IMR-90 (cell line): ENCODE measurements around the gene TRIP6. TPM values are rescaled to one million over a fixed set of nuclear protein-coding genes. Genes with fewer than 3 reads are reported as not detected.

Experiments used
- ATAC-seq: fragments of 200-7000 bp; cut with Tn5 transposase; 2 replicates; pipeline ENCODE4 v1.9.1; 2020; ENCODE audit warnings: low read depth, mild to moderate bottlenecking, moderate library complexity
- BruUV-seq: library from RNA; stranded (reverse); fragments of 400-500 nt; replicated peaks from 2 replicates; lab custom pipeline; 2021; lab: Mats Ljungman, UMichigan
- CTCF ChIA-PET: fragments of 300-600 bp; formaldehyde crosslinking; extraction: SDS; loops from one replicate; lab custom pipeline; 2021; ENCODE audit warnings: antibody characterized with exemption; lab: Yijun Ruan, JAX
- POLR2A ChIA-PET: fragments of 300-600 bp; sonication (Branson Sonifier 250); formaldehyde crosslinking; loops from one replicate; lab custom pipeline; 2022; ENCODE audit warnings: antibody characterized with exemption; ENCODE audit not compliant: unreplicated experiment; lab: Charles Lee
- DNase-seq: peaks from one replicate; pipeline ENCODE4 v3.0.0; 2013
- H2AFZ ChIP-seq: replicated peaks from 2 replicates; pipeline ENCODE3; 2013; ENCODE audit warnings: low read length, mild to moderate bottlenecking; ENCODE audit not compliant: poor library complexity
- H2AK5ac ChIP-seq: 2 replicates; pipeline ENCODE4 v1.6.1; 2013; ENCODE audit warnings: low read depth, low read length, inconsistent platforms
- H2AK9ac ChIP-seq: replicated peaks from 2 replicates; pipeline ENCODE3; 2013; ENCODE audit warnings: mild to moderate bottlenecking, low read depth, low read length, moderate library complexity; ENCODE audit not compliant: poor library complexity
- H2BK120ac ChIP-seq: 2 replicates; pipeline ENCODE4 v1.6.1; 2013; ENCODE audit warnings: low read depth, low read length, inconsistent platforms
- H2BK15ac ChIP-seq: 3 replicates; pipeline ENCODE4 v1.6.1; 2013; ENCODE audit warnings: low read depth, low read length, inconsistent platforms
- H2BK20ac ChIP-seq: 2 replicates; pipeline ENCODE4 v1.6.1; 2013; ENCODE audit warnings: low read depth, mild to moderate bottlenecking, inconsistent platforms, low read length, moderate library complexity
- H2BK5ac ChIP-seq: 2 replicates; pipeline ENCODE4 v1.6.1; 2013; ENCODE audit warnings: mild to moderate bottlenecking, low read depth, low read length, inconsistent platforms; ENCODE audit not compliant: poor library complexity, severe bottlenecking
- H3K14ac ChIP-seq: replicated peaks from 2 replicates; pipeline ENCODE4 v1.6.1; 2013; ENCODE audit warnings: low read depth, low read length, inconsistent platforms
- H3K18ac ChIP-seq: 2 replicates; pipeline ENCODE4 v1.6.1; 2013; ENCODE audit warnings: low read depth, low read length, control low read depth
- H3K23ac ChIP-seq: 2 replicates; pipeline ENCODE4 v1.6.1; 2013; ENCODE audit warnings: low read depth, low read length, inconsistent platforms
- H3K27ac ChIP-seq: 2 replicates; pipeline ENCODE4 v1.5.1; 2013; ENCODE audit warnings: mild to moderate bottlenecking, control low read depth, low read length; ENCODE audit not compliant: insufficient read depth
- H3K27me3 ChIP-seq: 2 replicates; pipeline ENCODE4 v1.6.1; 2013; ENCODE audit warnings: low read length; ENCODE audit not compliant: control insufficient read depth, insufficient read depth
- H3K36me3 ChIP-seq: 2 replicates; pipeline ENCODE4 v1.6.1; 2013; ENCODE audit warnings: low read length, mixed read lengths; ENCODE audit not compliant: control insufficient read depth, insufficient read depth
- H3K4ac ChIP-seq: 2 replicates; pipeline ENCODE4 v1.6.1; 2013; ENCODE audit warnings: low read depth, low read length, inconsistent platforms
- H3K4me1 ChIP-seq: 2 replicates; pipeline ENCODE4 v1.6.1; 2013; ENCODE audit warnings: low read length, mixed read lengths; ENCODE audit not compliant: control insufficient read depth, insufficient read depth
- H3K4me2 ChIP-seq: 2 replicates; pipeline ENCODE4 v1.6.1; 2013; ENCODE audit warnings: low read depth, mild to moderate bottlenecking, control low read depth, low read length, moderate library complexity
- H3K4me3 ChIP-seq: 2 replicates; pipeline ENCODE4 v1.5.1; 2013; ENCODE audit warnings: low read depth, mild to moderate bottlenecking, control low read depth, low read length, moderate library complexity; ENCODE audit not compliant: insufficient read depth
- H3K56ac ChIP-seq: 2 replicates; pipeline ENCODE4 v1.6.1; 2013; ENCODE audit warnings: low read length, inconsistent platforms; ENCODE audit not compliant: insufficient read depth; ENCODE audit errors: extremely low read depth
- H3K79me1 ChIP-seq, 2 experiments: 2 replicates each; pipeline ENCODE4 v1.6.1; 2013; ENCODE audit warnings: low read length in 2 of 2, inconsistent platforms in 1 of 2, low read depth in 1 of 2
- H3K9ac ChIP-seq: 2 replicates; pipeline ENCODE4 v1.6.1; 2013; ENCODE audit warnings: low read depth, low read length, control low read depth
- H3K9me1 ChIP-seq: 2 replicates; pipeline ENCODE4 v1.6.1; 2013; ENCODE audit warnings: low read length, inconsistent platforms; ENCODE audit not compliant: insufficient read depth
- H3K9me3 ChIP-seq: 2 replicates; pipeline ENCODE4 v1.6.1; 2013; ENCODE audit warnings: low read length; ENCODE audit not compliant: control insufficient read depth, insufficient read depth
- H4K20me1 ChIP-seq: 2 replicates; pipeline ENCODE4 v1.6.1; 2013; ENCODE audit warnings: low read length, inconsistent platforms; ENCODE audit not compliant: insufficient read depth
- H4K5ac ChIP-seq: 2 replicates; pipeline ENCODE4 v1.6.1; 2013; ENCODE audit warnings: mild to moderate bottlenecking, low read depth, low read length, control low read depth
- H4K8ac ChIP-seq, 2 experiments: 2 replicates each; pipeline ENCODE4 v1.6.1; 2013; ENCODE audit warnings: low read depth in 2 of 2, low read length in 2 of 2, control low read depth in 1 of 2, inconsistent platforms in 1 of 2
- H4K91ac ChIP-seq: 2 replicates; pipeline ENCODE4 v1.6.1; 2013; ENCODE audit warnings: low read depth, low read length, inconsistent platforms; ENCODE audit not compliant: insufficient read depth
- BHLHE40 ChIP-seq: fragments of 150-350 bp; IDR thresholded peaks from 2 replicates; pipeline ENCODE4 v1.6.1; 2016; ENCODE audit warnings: mild to moderate bottlenecking, low read depth, low read length
- CEBPB ChIP-seq: IDR thresholded peaks from 2 replicates; pipeline ENCODE4 v1.6.1; 2012; ENCODE audit warnings: low read depth, low read length, improper control_type of control experiment
- FOS ChIP-seq: fragments of 150-350 bp; IDR thresholded peaks from 2 replicates; pipeline ENCODE4 v1.6.1; 2016; ENCODE audit warnings: low read depth, low read length
- MXI1 ChIP-seq: IDR thresholded peaks from 2 replicates; pipeline ENCODE4 v1.6.1; 2012; ENCODE audit warnings: low read depth, mild to moderate bottlenecking, low read length, moderate library complexity, borderline replicate concordance
- POLR2A ChIP-seq: IDR thresholded peaks from 2 replicates; pipeline ENCODE4 v1.6.1; 2012; ENCODE audit warnings: mild to moderate bottlenecking, low read depth, low read length
- RAD21 ChIP-seq: IDR thresholded peaks from 2 replicates; pipeline ENCODE4 v1.6.1; 2012; ENCODE audit warnings: low read length, improper control_type of control experiment
- SMC3 ChIP-seq: fragments of 150-350 bp; IDR thresholded peaks from 2 replicates; pipeline ENCODE4 v1.6.1; 2016; ENCODE audit warnings: low read depth, mild to moderate bottlenecking, antibody characterized with exemption, low read length, moderate library complexity
- USF2 ChIP-seq: fragments of 150-350 bp; IDR thresholded peaks from 2 replicates; pipeline ENCODE4 v1.6.1; 2017; ENCODE audit warnings: mild to moderate bottlenecking, antibody characterized with exemption, low read length, low read depth
- dilution Hi-C: fragments of 300-500 bp; cut with HindIII; formaldehyde crosslinking; loops from one replicate; pipeline ENCODE4 v1.14.3; 2018; ENCODE audit warnings: low sequenced_read_pairs; ENCODE audit not compliant: unreplicated experiment
- in situ Hi-C: fragments of 300-500 bp; cut with MboI; formaldehyde crosslinking; loops from 3 replicates; pipeline ENCODE4 v1.14.3; 2019; ENCODE audit warnings: low sequenced_read_pairs, inconsistent platforms, mixed read lengths
- intact Hi-C: fragments of 100-400 bp; cut with micrococcal nuclease; formaldehyde crosslinking; loops from 2 replicates; pipeline ENCODE4 v1.10.0; 2022
- microRNA-seq, 2 experiments: library from miRNA; stranded (forward) in 1 of 2; unstranded in 1 of 2; fragments of 10-50 nt in 1 of 2; fragments of <30 nt in 1 of 2; gene quantifications in 1 of 2; microRNA quantifications in 1 of 2; one replicate each; pipeline versions ENCODE3 to v1.1.0; 2013 to 2020; ENCODE audit not compliant: insufficient read depth in 1 of 2, insufficient read length in 1 of 2, unreplicated experiment in 1 of 2
- polyA plus RNA-seq, 3 experiments: library from polyadenylated mRNA; depleted of rRNA; stranded (reverse); fragments of >200 nt; gene quantifications; 2 replicates each; pipeline ENCODE4 v1.2.3, GENCODE V29; 2012; ENCODE audit warnings: low replicate concordance in 1 of 3
- small RNA-seq, 5 experiments: library from RNA; depleted of rRNA; stranded (forward); fragments of <200 nt; gene quantifications; one replicate each; pipeline ENCODE3, GENCODE V24; 2012
- total RNA-seq: library from RNA; depleted of rRNA; stranded (reverse); fragments of >200 nt; gene quantifications from 2 replicates; pipeline ENCODE4 v1.2.3, GENCODE V29; 2012; rRNA removed
- TF ChIP-seq, protein P1 (sequence below): fragments of 150-350 bp; IDR thresholded peaks from 2 replicates; pipeline ENCODE4 v1.6.1; 2016; ENCODE audit warnings: low read depth, mild to moderate bottlenecking, low read length, moderate library complexity, borderline replicate concordance

The TRIP6 gene
- total and polyA plus RNA-seq, 2 of the 4 experiments (the other 2 are of a cell fraction), result 36.4 to 72.3 TPM

GRCh38 chr7:100921039-100921438 lies 53.9 kb downstream of the TRIP6 start:
- H2BK20ac ChIP-seq, result no peak overlapping the region
- H2BK15ac ChIP-seq, result no peak overlapping the region
- H3K79me1 ChIP-seq, result no peaks in the 10 kb centered on the region
- no peak overlapping the region for H2AK5ac ChIP-seq
- no peaks in the 10 kb centered on the region for H3K9me1 ChIP-seq
- ChIA-PET CTCF (no interaction called here), POLR2A (no interaction called here)
- H4K91ac ChIP-seq, result no peak overlapping the region
- no TSS peak for BruUV-seq
- H3K23ac ChIP-seq, result no peak overlapping the region
- dilution Hi-C loops, result no loop called here
- H4K5ac ChIP-seq, result no peak overlapping the region
- no peak overlapping the region for H3K9ac ChIP-seq
- in situ Hi-C loops, result no loop called here
- no peaks in the 10 kb centered on the region for H4K20me1 ChIP-seq
- intact Hi-C loops, result no loop called here
- H4K8ac ChIP-seq, result no peak overlapping the region
- ATAC-seq, result no peak
- H3K27me3 ChIP-seq, result peaks cover 7% of the 10 kb centered on the region
- no peak overlapping the region for H3K18ac ChIP-seq
- H2BK120ac ChIP-seq, result no peak overlapping the region
- no peak for DNase-seq
- no peak overlapping the region for H3K27ac ChIP-seq
- H3K36me3 ChIP-seq, result no peaks in the 10 kb centered on the region
- no peaks in the 10 kb centered on the region for H3K4me1 ChIP-seq
- H3K4me2 ChIP-seq, result no peak overlapping the region
- H2AFZ ChIP-seq, result no peak overlapping the region
- no peak overlapping the region for H3K4ac ChIP-seq
- no peak for TF ChIP-seq RAD21
- no peak for TF ChIP-seq CEBPB
- no peak for TF ChIP-seq MXI1
- TF ChIP-seq SMC3, result no peak
- TF ChIP-seq BHLHE40, result no peak
- no peak for TF ChIP-seq USF2
- no peak for TF ChIP-seq POLR2A
- no peak for TF ChIP-seq FOS
- TF ChIP-seq, protein P1, sequence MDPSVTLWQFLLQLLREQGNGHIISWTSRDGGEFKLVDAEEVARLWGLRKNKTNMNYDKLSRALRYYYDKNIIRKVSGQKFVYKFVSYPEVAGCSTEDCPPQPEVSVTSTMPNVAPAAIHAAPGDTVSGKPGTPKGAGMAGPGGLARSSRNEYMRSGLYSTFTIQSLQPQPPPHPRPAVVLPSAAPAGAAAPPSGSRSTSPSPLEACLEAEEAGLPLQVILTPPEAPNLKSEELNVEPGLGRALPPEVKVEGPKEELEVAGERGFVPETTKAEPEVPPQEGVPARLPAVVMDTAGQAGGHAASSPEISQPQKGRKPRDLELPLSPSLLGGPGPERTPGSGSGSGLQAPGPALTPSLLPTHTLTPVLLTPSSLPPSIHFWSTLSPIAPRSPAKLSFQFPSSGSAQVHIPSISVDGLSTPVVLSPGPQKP, result no peak
- H2AK9ac ChIP-seq, result no peak overlapping the region
- no peaks in the 10 kb centered on the region for H3K9me3 ChIP-seq
- H3K4me3 ChIP-seq, result no peak overlapping the region
- no peak overlapping the region for H3K56ac ChIP-seq
- H3K14ac ChIP-seq, result no peak overlapping the region
- H2BK5ac ChIP-seq, result no peak overlapping the region

Small RNA genes within 50 kb of the gene (microRNA-seq; reads per million reads assigned to microRNA genes)
- gene MIR6875 (ENCODE audit: unreplicated experiment) (not detected), gene RN7SL549P (ENCODE audit: insufficient read depth, insufficient read length) (not detected), gene RN7SL750P (ENCODE audit: insufficient read depth, insufficient read length) (not detected)

Small RNA genes within 50 kb of the gene (small RNA-seq; reads per million reads assigned to genes)
- gene RN7SL549P, result 0 reads per million in 5 experiments
- gene RN7SL750P, result 0 reads per million in 5 experiments

Other genes with a start within 250 kb of the TRIP6 start
- gene TFR2, start 225.8 kb upstream of the TRIP6 start, total RNA-seq, result under 0.01 and 0.18 TPM in 2 replicates
- 0.24 and 0.50 TPM in 2 replicates for gene TFR2, start 225.8 kb upstream of the TRIP6 start, polyA plus RNA-seq (2012; rRNA removed)
- gene ACTL6B, start 210.9 kb upstream of the TRIP6 start, total RNA-seq, result not detected in 2 replicates
- not detected in 2 replicates for gene ACTL6B, start 210.9 kb upstream of the TRIP6 start, polyA plus RNA-seq (2012; rRNA removed)
- 62.0 and 67.5 TPM in 2 replicates for gene GNB2, start 193.6 kb upstream of the TRIP6 start, total RNA-seq
- gene GNB2, start 193.6 kb upstream of the TRIP6 start, polyA plus RNA-seq (2012; rRNA removed), result 245 and 279 TPM in 2 replicates
- 3.0 and 3.3 TPM in 2 replicates for gene GIGYF1, start 173.1 kb upstream of the TRIP6 start, total RNA-seq
- 10.7 and 11.6 TPM in 2 replicates for gene GIGYF1, start 173.1 kb upstream of the TRIP6 start, polyA plus RNA-seq (2012; rRNA removed)
- 14.9 and 16.9 TPM in 2 replicates for gene POP7, start 161.3 kb upstream of the TRIP6 start, total RNA-seq
- gene POP7, start 161.3 kb upstream of the TRIP6 start, polyA plus RNA-seq (2012; rRNA removed), result 38.0 and 50.5 TPM in 2 replicates
- not detected in 2 replicates for gene EPO, start 146.9 kb upstream of the TRIP6 start, total RNA-seq
- gene EPO, start 146.9 kb upstream of the TRIP6 start, polyA plus RNA-seq (2012; rRNA removed), result not detected in 2 replicates
- gene ZAN, start 133.8 kb upstream of the TRIP6 start, total RNA-seq, result not detected in 2 replicates
- not detected in 2 replicates for gene ZAN, start 133.8 kb upstream of the TRIP6 start, polyA plus RNA-seq (2012; rRNA removed)
- gene EPHB4, start 39.9 kb upstream of the TRIP6 start, total RNA-seq, result 35.0 and 36.4 TPM in 2 replicates
- 34.5 and 35.0 TPM in 2 replicates for gene EPHB4, start 39.9 kb upstream of the TRIP6 start, polyA plus RNA-seq (2012; rRNA removed)
- 3.3 and 4.5 TPM in 2 replicates for gene SLC12A9, start 14.7 kb upstream of the TRIP6 start, total RNA-seq
- 16.2 and 17.7 TPM in 2 replicates for gene SLC12A9, start 14.7 kb upstream of the TRIP6 start, polyA plus RNA-seq (2012; rRNA removed)
- 41.4 and 45.3 TPM in 2 replicates for gene SRRT, start 7.7 kb downstream of the TRIP6 start, total RNA-seq
- gene SRRT, start 7.7 kb downstream of the TRIP6 start, polyA plus RNA-seq (2012; rRNA removed), result 89.5 and 93.5 TPM in 2 replicates
- gene UFSP1, start 22.3 kb downstream of the TRIP6 start, total RNA-seq, result 0.28 and 0.36 TPM in 2 replicates
- gene UFSP1, start 22.3 kb downstream of the TRIP6 start, polyA plus RNA-seq (2012; rRNA removed), result 1.0 TPM in 2 replicates
- gene ACHE, start 28.5 kb downstream of the TRIP6 start, total RNA-seq, result not detected in 2 replicates
- 0.41 and 0.65 TPM in 2 replicates for gene ACHE, start 28.5 kb downstream of the TRIP6 start, polyA plus RNA-seq (2012; rRNA removed)
- gene MUC3A, start 82.1 kb downstream of the TRIP6 start, total RNA-seq, result not detected in 2 replicates
- gene MUC3A, start 82.1 kb downstream of the TRIP6 start, polyA plus RNA-seq (2012; rRNA removed), result 0.05 TPM in 1 of 2 replicates, not detected in the other
- not detected in 2 replicates for gene MUC12, start 102.2 kb downstream of the TRIP6 start, total RNA-seq
- 4.0 and 4.1 TPM in 2 replicates for gene MUC12, start 102.2 kb downstream of the TRIP6 start, polyA plus RNA-seq (2012; rRNA removed)
- not detected in 2 replicates for gene MUC17, start 152.7 kb downstream of the TRIP6 start, total RNA-seq
- gene MUC17, start 152.7 kb downstream of the TRIP6 start, polyA plus RNA-seq (2012; rRNA removed), result under 0.01 TPM in 1 of 2 replicates, not detected in the other
- gene TRIM56, start 218.1 kb downstream of the TRIP6 start, total RNA-seq, result 3.9 and 4.4 TPM in 2 replicates
- gene TRIM56, start 218.1 kb downstream of the TRIP6 start, polyA plus RNA-seq (2012; rRNA removed), result 4.7 and 5.9 TPM in 2 replicates